Stomach (tissue), 9 donors: ENCODE data around the gene ACO1. TPM values are rescaled to one million over a fixed set of nuclear protein-coding genes. Genes with fewer than 3 reads are reported as not detected.

Experiments
- DNase-seq, 2 donors: peaks; one replicate each; pipeline versions ENCODE4 v3.0.0 to v3.0.0-alpha.2; 2013 to 2019
- H3K27ac ChIP-seq, 5 donors: fragments of 200-600 bp in 4 of 5; sonication (generic) in 4 of 5; one replicate each; pipeline ENCODE4 v1.5.1; 2013 to 2019; ENCODE audit warnings: mild to moderate bottlenecking in 1 of 5, moderate library complexity in 1 of 5
- H3K27me3 ChIP-seq, 3 donors: fragments of 200-600 bp; sonication (generic); one replicate each; pipeline ENCODE4 v1.5.1; 2017 to 2019; ENCODE audit warnings: mixed run types in 1 of 3
- H3K36me3 ChIP-seq, 4 donors: fragments of 200-600 bp; sonication (generic); 1 replicate in 3 of 4; 2 replicates in 1 of 4; pipeline ENCODE4 v1.5.1; 2016 to 2019
- H3K4me1 ChIP-seq, 4 donors: fragments of 200-600 bp; sonication (generic); one replicate each; pipeline ENCODE4 v1.5.1; 2016 to 2019
- H3K4me3 ChIP-seq, 4 donors: fragments of 200-600 bp; sonication (generic) in 3 of 4; one replicate each; pipeline ENCODE4 v1.5.1; 2016 to 2019; ENCODE audit warnings: mild to moderate bottlenecking in 1 of 4
- H3K9me3 ChIP-seq, 4 donors: fragments of 200-600 bp; sonication (generic); one replicate each; pipeline ENCODE4 v1.5.1; 2016 to 2019
- EP300 ChIP-seq: sonication (generic); formaldehyde crosslinking; IDR thresholded peaks from one replicate; pipeline ENCODE4 v1.6.1; 2017; ENCODE audit warnings: antibody characterized with exemption
- POLR2A ChIP-seq, 4 donors: fragments of 450-650 bp; IDR thresholded peaks; one replicate each; pipeline ENCODE4 v1.6.1; 2016; ENCODE audit warnings: antibody characterized with exemption in 4 of 4, control low read depth in 2 of 4, mild to moderate bottlenecking in 1 of 4, moderate library complexity in 1 of 4
- POLR2AphosphoS5 ChIP-seq, 3 donors: sonication (generic); formaldehyde crosslinking; IDR thresholded peaks; one replicate each; pipeline ENCODE4 v1.6.1; 2016; ENCODE audit warnings: antibody characterized with exemption in 3 of 3
- WGBS, 5 donors: extraction: QIAGEN DNeasy Blood & Tissue Kit in 3 of 5; methylation state at CpG; one replicate each; pipeline versions ENCODE4 v1.1.5 to v1.1.7; 2013 to 2018; 5-methylcytosine and 5-hydroxymethylcytosine counted together
- intact Hi-C: fragments of 100-400 bp; cut with DNase I; formaldehyde crosslinking; loops from one replicate; pipeline ENCODE4 v1.15.1; 2023; ENCODE audit warnings: low total_unique reads
- polyA plus RNA-seq, 3 donors: library from polyadenylated mRNA; stranded (reverse); fragments of 200-250 nt; gene quantifications; one replicate each; pipeline ENCODE4 v1.2.3, GENCODE V29; 2013
- total RNA-seq, 5 donors: library from RNA; depleted of rRNA; stranded (reverse); fragments of >200 nt; gene quantifications; one replicate each; pipeline versions ENCODE4 v1.1.0 to v1.2.3, GENCODE V29; 2014 to 2016
- TF ChIP-seq, protein P1 (sequence below), 7 experiments: fragments of 450-650 bp in 4 of 7; fragments of 200-600 bp in 3 of 7; sonication (generic) in 3 of 7; IDR thresholded peaks; one replicate each; pipeline ENCODE4 v1.5.1; 2016 to 2019; ENCODE audit warnings: antibody characterized with exemption in 7 of 7, control low read depth in 2 of 7, mild to moderate bottlenecking in 1 of 7
- donor health status: healthy with polysubstance abuse.
- donor health status: Bipolar disorder and iron deficiency.
- donor health status: healthy.

The ACO1 gene
- total and polyA plus RNA-seq, 8 donors, result 5.8 to 44.2 (median 17.8) TPM

- 81 to 88% (median 84%) methylated on average over 3 of the region's 3 CpGs for WGBS, 5 donors
- no peak overlapping the region for H3K27ac ChIP-seq
- no peak overlapping the region for H3K4me3 ChIP-seq
- no peak for DNase-seq
- H3K9me3 ChIP-seq, result no peaks in the 10 kb centered on the region
- H3K36me3 ChIP-seq, result peaks cover 0 to 2% (median 0%) of the 10 kb centered on the region in 4 donors
- intact Hi-C loops, result no loop called here
- TF ChIP-seq, protein P1, sequence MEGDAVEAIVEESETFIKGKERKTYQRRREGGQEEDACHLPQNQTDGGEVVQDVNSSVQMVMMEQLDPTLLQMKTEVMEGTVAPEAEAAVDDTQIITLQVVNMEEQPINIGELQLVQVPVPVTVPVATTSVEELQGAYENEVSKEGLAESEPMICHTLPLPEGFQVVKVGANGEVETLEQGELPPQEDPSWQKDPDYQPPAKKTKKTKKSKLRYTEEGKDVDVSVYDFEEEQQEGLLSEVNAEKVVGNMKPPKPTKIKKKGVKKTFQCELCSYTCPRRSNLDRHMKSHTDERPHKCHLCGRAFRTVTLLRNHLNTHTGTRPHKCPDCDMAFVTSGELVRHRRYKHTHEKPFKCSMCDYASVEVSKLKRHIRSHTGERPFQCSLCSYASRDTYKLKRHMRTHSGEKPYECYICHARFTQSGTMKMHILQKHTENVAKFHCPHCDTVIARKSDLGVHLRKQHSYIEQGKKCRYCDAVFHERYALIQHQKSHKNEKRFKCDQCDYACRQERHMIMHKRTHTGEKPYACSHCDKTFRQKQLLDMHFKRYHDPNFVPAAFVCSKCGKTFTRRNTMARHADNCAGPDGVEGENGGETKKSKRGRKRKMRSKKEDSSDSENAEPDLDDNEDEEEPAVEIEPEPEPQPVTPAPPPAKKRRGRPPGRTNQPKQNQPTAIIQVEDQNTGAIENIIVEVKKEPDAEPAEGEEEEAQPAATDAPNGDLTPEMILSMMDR (IDR thresholded peaks at IDR 0.05), result no peak
- no peak for TF ChIP-seq POLR2AphosphoS5 (IDR thresholded peaks at IDR 0.05)
- TF ChIP-seq POLR2A (IDR thresholded peaks at IDR 0.05), result no peak
- no peak for TF ChIP-seq EP300
- no peaks in the 10 kb centered on the region for H3K27me3 ChIP-seq
- H3K4me1 ChIP-seq, result peaks cover 0 to 41% (median 14%) of the 10 kb centered on the region in 4 donors
These were observed 13.8 kb downstream of the ACO1 start for GRCh38 chr9:32398207-32398606.

DNA sequence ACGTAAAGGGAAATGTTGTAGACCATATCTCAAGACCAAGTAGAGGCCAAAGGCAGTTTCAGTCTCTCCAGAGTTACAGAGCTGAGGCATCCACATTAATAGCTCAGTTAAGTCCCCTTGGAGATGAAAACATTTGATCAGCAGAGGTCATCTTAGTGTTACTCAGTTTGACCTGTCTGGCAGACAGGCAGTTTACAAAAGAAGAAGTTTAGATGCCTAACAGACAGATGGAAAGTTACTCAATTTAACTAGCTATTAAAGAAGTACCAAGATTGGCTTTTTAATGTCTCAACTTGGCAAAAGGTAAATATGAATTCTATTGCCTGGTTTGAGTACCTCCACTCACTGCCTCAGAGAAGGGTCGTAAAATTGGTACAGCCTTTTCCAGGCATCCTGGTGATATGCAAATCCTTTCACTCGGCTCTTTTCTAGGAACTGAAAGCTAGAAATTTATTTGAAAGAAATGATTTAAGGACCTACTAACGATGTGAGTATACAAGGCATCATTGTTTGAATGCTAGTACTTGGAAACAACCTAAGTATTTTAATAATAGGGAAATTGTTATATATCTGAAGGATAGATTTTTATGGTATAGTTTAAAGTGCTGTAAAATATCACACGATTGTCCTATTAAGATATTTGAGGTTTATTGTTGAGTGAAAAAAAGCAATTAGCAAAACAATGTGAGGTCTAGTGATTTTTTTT is 14.8 kb downstream of the ACO1 start:
- H3K4me3 ChIP-seq, result no peak overlapping the region
- peaks cover 0 to 41% (median 17%) of the 10 kb centered on the region in 4 donors for H3K4me1 ChIP-seq
- intact Hi-C loops, result no loop called here
- H3K27me3 ChIP-seq, result no peaks in the 10 kb centered on the region
- no peak overlapping the region for H3K27ac ChIP-seq
- TF ChIP-seq EP300, result no peak
- TF ChIP-seq POLR2AphosphoS5 (IDR thresholded peaks at IDR 0.05), result no peak
- TF ChIP-seq, protein P1 (IDR thresholded peaks at IDR 0.05), result no peak
- TF ChIP-seq POLR2A (IDR thresholded peaks at IDR 0.05), result no peak
- 73 to 88% (median 84%) methylated on average over 5 of the region's 5 CpGs for WGBS, 5 donors
- no peaks in the 10 kb centered on the region for H3K9me3 ChIP-seq
- no peak for DNase-seq
- H3K36me3 ChIP-seq, result peaks cover 0 to 2% (median 0%) of the 10 kb centered on the region in 4 donors

DNA sequence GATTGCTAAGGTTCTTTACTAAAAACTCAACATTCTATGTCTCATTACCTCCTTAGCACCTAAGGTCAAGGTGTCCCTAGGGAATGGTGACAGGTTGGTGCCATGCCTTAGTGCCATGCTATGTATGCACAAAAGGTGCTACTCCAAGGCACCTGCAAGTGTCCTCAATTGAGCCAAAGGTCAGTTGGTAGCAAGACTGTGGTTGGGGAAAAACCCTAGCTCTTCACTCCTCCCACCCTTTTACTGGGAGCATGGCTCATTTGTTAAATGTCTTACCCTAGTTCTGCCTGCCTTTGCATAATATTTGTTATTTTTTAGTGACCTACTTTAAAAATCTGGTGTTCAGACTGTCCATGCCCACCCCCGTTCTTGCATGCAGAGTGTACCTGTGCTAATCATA is 17.0 kb downstream of the ACO1 start:
- no peak for DNase-seq
- Histone ChIP-seq H3K27me3 (no peaks in the 10 kb centered on the region), H3K36me3 (peaks cover 10 to 15% (median 14%) of the 10 kb centered on the region in 4 donors), H3K4me1 (peaks cover 0 to 30% (median 13%) of the 10 kb centered on the region in 4 donors), H3K4me3 (no peak overlapping the region), H3K9me3 (no peaks in the 10 kb centered on the region), H3K27ac (no peak overlapping the region)
- intact Hi-C loops, result no loop called here
- 73 to 83% (median 79%) methylated on average over 1 of the region's 1 CpG for WGBS, 5 donors
- no peak for TF ChIP-seq POLR2A (IDR thresholded peaks at IDR 0.05)
- TF ChIP-seq, protein P1 (IDR thresholded peaks at IDR 0.05), result no peak
- TF ChIP-seq EP300, result no peak
- TF ChIP-seq POLR2AphosphoS5 (IDR thresholded peaks at IDR 0.05), result no peak

DNA sequence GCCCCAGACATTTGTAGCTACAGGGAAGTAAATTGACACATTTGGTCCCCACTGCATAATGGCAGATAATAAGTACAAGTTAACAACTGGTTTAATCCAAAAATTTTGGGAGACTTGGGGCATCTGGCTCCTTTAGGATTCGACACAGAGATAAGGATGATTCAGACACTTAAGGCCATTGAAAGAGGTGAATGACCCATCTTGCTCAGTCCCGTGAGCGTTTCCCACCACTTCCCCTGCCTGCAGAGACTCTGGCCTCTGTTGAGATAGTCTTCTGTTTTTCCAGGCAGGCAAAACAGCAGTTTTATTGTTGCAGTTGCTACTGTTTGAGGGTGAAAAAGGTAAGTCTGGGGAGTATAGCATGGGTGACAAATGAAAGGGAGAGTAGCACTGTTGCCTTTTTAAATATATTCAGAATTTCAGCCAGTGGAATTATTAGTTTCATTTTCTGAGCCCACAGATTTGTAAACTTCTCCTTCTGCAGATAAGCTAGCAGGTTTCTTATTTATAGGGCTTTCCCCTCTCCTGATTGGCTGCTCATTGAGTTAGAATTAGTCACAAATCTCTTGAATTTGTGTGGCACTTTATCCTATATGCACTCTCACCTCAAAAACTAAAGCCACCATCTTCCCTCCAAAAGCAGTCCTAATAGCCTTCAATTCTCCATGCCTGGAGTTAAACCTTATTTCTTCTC is 19.3 kb downstream of the ACO1 start:
- Histone ChIP-seq H3K4me1 (peaks cover 0 to 27% (median 11%) of the 10 kb centered on the region in 4 donors), H3K4me3 (no peak overlapping the region), H3K36me3 (peaks cover 24 to 38% (median 35%) of the 10 kb centered on the region in 4 donors), H3K27ac (peak overlapping the region; percentile 63 to 89 (median 80)), H3K9me3 (no peaks in the 10 kb centered on the region), H3K27me3 (no peaks in the 10 kb centered on the region)
- no peak for DNase-seq
- 83 to 90% (median 87%) methylated on average over 3 of the region's 3 CpGs for WGBS, 5 donors
- no peak for TF ChIP-seq POLR2AphosphoS5 (IDR thresholded peaks at IDR 0.05)
- TF ChIP-seq POLR2A (IDR thresholded peaks at IDR 0.05), result no peak
- intact Hi-C loops, result no loop called here
